IMR-90 (cell line): ENCODE measurements around the gene SPTSSB. TPM values are rescaled to one million over a fixed set of nuclear protein-coding genes. Genes with fewer than 3 reads are reported as not detected.

Experiments used
- ATAC-seq: fragments of 200-7000 bp; cut with Tn5 transposase; 2 replicates; pipeline ENCODE4 v1.9.1; 2020; ENCODE audit warnings: low read depth, mild to moderate bottlenecking, moderate library complexity
- BruUV-seq: library from RNA; stranded (reverse); fragments of 400-500 nt; replicated peaks from 2 replicates; lab custom pipeline; 2021; lab: Mats Ljungman, UMichigan
- CTCF ChIA-PET: fragments of 300-600 bp; formaldehyde crosslinking; extraction: SDS; loops from one replicate; lab custom pipeline; 2021; ENCODE audit warnings: antibody characterized with exemption; lab: Yijun Ruan, JAX
- POLR2A ChIA-PET: fragments of 300-600 bp; sonication (Branson Sonifier 250); formaldehyde crosslinking; loops from one replicate; lab custom pipeline; 2022; ENCODE audit warnings: antibody characterized with exemption; ENCODE audit not compliant: unreplicated experiment; lab: Charles Lee
- DNase-seq: peaks from one replicate; pipeline ENCODE4 v3.0.0; 2013
- H2AFZ ChIP-seq: replicated peaks from 2 replicates; pipeline ENCODE3; 2013; ENCODE audit warnings: low read length, mild to moderate bottlenecking; ENCODE audit not compliant: poor library complexity
- H2AK5ac ChIP-seq: 2 replicates; pipeline ENCODE4 v1.6.1; 2013; ENCODE audit warnings: low read depth, low read length, inconsistent platforms
- H2AK9ac ChIP-seq: replicated peaks from 2 replicates; pipeline ENCODE3; 2013; ENCODE audit warnings: mild to moderate bottlenecking, low read depth, low read length, moderate library complexity; ENCODE audit not compliant: poor library complexity
- H2BK120ac ChIP-seq: 2 replicates; pipeline ENCODE4 v1.6.1; 2013; ENCODE audit warnings: low read depth, low read length, inconsistent platforms
- H2BK15ac ChIP-seq: 3 replicates; pipeline ENCODE4 v1.6.1; 2013; ENCODE audit warnings: low read depth, low read length, inconsistent platforms
- H2BK20ac ChIP-seq: 2 replicates; pipeline ENCODE4 v1.6.1; 2013; ENCODE audit warnings: low read depth, mild to moderate bottlenecking, inconsistent platforms, low read length, moderate library complexity
- H2BK5ac ChIP-seq: 2 replicates; pipeline ENCODE4 v1.6.1; 2013; ENCODE audit warnings: mild to moderate bottlenecking, low read depth, low read length, inconsistent platforms; ENCODE audit not compliant: poor library complexity, severe bottlenecking
- H3K14ac ChIP-seq: replicated peaks from 2 replicates; pipeline ENCODE4 v1.6.1; 2013; ENCODE audit warnings: low read depth, low read length, inconsistent platforms
- H3K18ac ChIP-seq: 2 replicates; pipeline ENCODE4 v1.6.1; 2013; ENCODE audit warnings: low read depth, low read length, control low read depth
- H3K23ac ChIP-seq: 2 replicates; pipeline ENCODE4 v1.6.1; 2013; ENCODE audit warnings: low read depth, low read length, inconsistent platforms
- H3K27ac ChIP-seq: 2 replicates; pipeline ENCODE4 v1.5.1; 2013; ENCODE audit warnings: mild to moderate bottlenecking, control low read depth, low read length; ENCODE audit not compliant: insufficient read depth
- H3K27me3 ChIP-seq: 2 replicates; pipeline ENCODE4 v1.6.1; 2013; ENCODE audit warnings: low read length; ENCODE audit not compliant: control insufficient read depth, insufficient read depth
- H3K36me3 ChIP-seq: 2 replicates; pipeline ENCODE4 v1.6.1; 2013; ENCODE audit warnings: low read length, mixed read lengths; ENCODE audit not compliant: control insufficient read depth, insufficient read depth
- H3K4ac ChIP-seq: 2 replicates; pipeline ENCODE4 v1.6.1; 2013; ENCODE audit warnings: low read depth, low read length, inconsistent platforms
- H3K4me1 ChIP-seq: 2 replicates; pipeline ENCODE4 v1.6.1; 2013; ENCODE audit warnings: low read length, mixed read lengths; ENCODE audit not compliant: control insufficient read depth, insufficient read depth
- H3K4me2 ChIP-seq: 2 replicates; pipeline ENCODE4 v1.6.1; 2013; ENCODE audit warnings: low read depth, mild to moderate bottlenecking, control low read depth, low read length, moderate library complexity
- H3K4me3 ChIP-seq: 2 replicates; pipeline ENCODE4 v1.5.1; 2013; ENCODE audit warnings: low read depth, mild to moderate bottlenecking, control low read depth, low read length, moderate library complexity; ENCODE audit not compliant: insufficient read depth
- H3K56ac ChIP-seq: 2 replicates; pipeline ENCODE4 v1.6.1; 2013; ENCODE audit warnings: low read length, inconsistent platforms; ENCODE audit not compliant: insufficient read depth; ENCODE audit errors: extremely low read depth
- H3K79me1 ChIP-seq, 2 experiments: 2 replicates each; pipeline ENCODE4 v1.6.1; 2013; ENCODE audit warnings: low read length in 2 of 2, inconsistent platforms in 1 of 2, low read depth in 1 of 2
- H3K9ac ChIP-seq: 2 replicates; pipeline ENCODE4 v1.6.1; 2013; ENCODE audit warnings: low read depth, low read length, control low read depth
- H3K9me1 ChIP-seq: 2 replicates; pipeline ENCODE4 v1.6.1; 2013; ENCODE audit warnings: low read length, inconsistent platforms; ENCODE audit not compliant: insufficient read depth
- H3K9me3 ChIP-seq: 2 replicates; pipeline ENCODE4 v1.6.1; 2013; ENCODE audit warnings: low read length; ENCODE audit not compliant: control insufficient read depth, insufficient read depth
- H4K20me1 ChIP-seq: 2 replicates; pipeline ENCODE4 v1.6.1; 2013; ENCODE audit warnings: low read length, inconsistent platforms; ENCODE audit not compliant: insufficient read depth
- H4K5ac ChIP-seq: 2 replicates; pipeline ENCODE4 v1.6.1; 2013; ENCODE audit warnings: mild to moderate bottlenecking, low read depth, low read length, control low read depth
- H4K8ac ChIP-seq, 2 experiments: 2 replicates each; pipeline ENCODE4 v1.6.1; 2013; ENCODE audit warnings: low read depth in 2 of 2, low read length in 2 of 2, control low read depth in 1 of 2, inconsistent platforms in 1 of 2
- H4K91ac ChIP-seq: 2 replicates; pipeline ENCODE4 v1.6.1; 2013; ENCODE audit warnings: low read depth, low read length, inconsistent platforms; ENCODE audit not compliant: insufficient read depth
- CEBPB ChIP-seq: IDR thresholded peaks from 2 replicates; pipeline ENCODE4 v1.6.1; 2012; ENCODE audit warnings: low read depth, low read length, improper control_type of control experiment
- CHD1 ChIP-seq: IDR thresholded peaks from 2 replicates; pipeline ENCODE4 v1.6.1; 2012; ENCODE audit warnings: low read depth, low read length, improper control_type of control experiment
- FOS ChIP-seq: fragments of 150-350 bp; IDR thresholded peaks from 2 replicates; pipeline ENCODE4 v1.6.1; 2016; ENCODE audit warnings: low read depth, low read length
- MAFK ChIP-seq: IDR thresholded peaks from 2 replicates; pipeline ENCODE4 v1.6.1; 2012; ENCODE audit warnings: low read depth, low read length, improper control_type of control experiment
- MXI1 ChIP-seq: IDR thresholded peaks from 2 replicates; pipeline ENCODE4 v1.6.1; 2012; ENCODE audit warnings: low read depth, mild to moderate bottlenecking, low read length, moderate library complexity, borderline replicate concordance
- RAD21 ChIP-seq: IDR thresholded peaks from 2 replicates; pipeline ENCODE4 v1.6.1; 2012; ENCODE audit warnings: low read length, improper control_type of control experiment
- RCOR1 ChIP-seq: IDR thresholded peaks from 2 replicates; pipeline ENCODE4 v1.6.1; 2012; ENCODE audit warnings: mild to moderate bottlenecking, low read length, improper control_type of control experiment; ENCODE audit not compliant: insufficient replicate concordance
- RFX5 ChIP-seq: IDR thresholded peaks from 2 replicates; pipeline ENCODE4 v1.8.0; 2012; ENCODE audit warnings: low read depth, mild to moderate bottlenecking, low read length, moderate library complexity
- WGBS, 2 experiments: methylation state at CpG; one replicate each; pipeline versions ENCODE4 v1.1.5 to v1.1.7; 2013; ENCODE audit warnings: missing lambda C conversion rate in 2 of 2; ENCODE audit not compliant: insufficient read length in 1 of 2; ENCODE audit errors: extremely low coverage in 2 of 2; 5-methylcytosine and 5-hydroxymethylcytosine counted together
- dilution Hi-C: fragments of 300-500 bp; cut with HindIII; formaldehyde crosslinking; loops from one replicate; pipeline ENCODE4 v1.14.3; 2018; ENCODE audit warnings: low sequenced_read_pairs; ENCODE audit not compliant: unreplicated experiment
- in situ Hi-C: fragments of 300-500 bp; cut with MboI; formaldehyde crosslinking; loops from 3 replicates; pipeline ENCODE4 v1.14.3; 2019; ENCODE audit warnings: low sequenced_read_pairs, inconsistent platforms, mixed read lengths
- intact Hi-C: fragments of 100-400 bp; cut with micrococcal nuclease; formaldehyde crosslinking; loops from 2 replicates; pipeline ENCODE4 v1.10.0; 2022
- polyA plus RNA-seq, 3 experiments: library from polyadenylated mRNA; depleted of rRNA; stranded (reverse); fragments of >200 nt; gene quantifications; 2 replicates each; pipeline ENCODE4 v1.2.3, GENCODE V29; 2012; ENCODE audit warnings: low replicate concordance in 1 of 3
- total RNA-seq: library from RNA; depleted of rRNA; stranded (reverse); fragments of >200 nt; gene quantifications from 2 replicates; pipeline ENCODE4 v1.2.3, GENCODE V29; 2012
- TF ChIP-seq, protein P1 (sequence below): fragments of 150-350 bp; IDR thresholded peaks from 2 replicates; pipeline ENCODE4 v1.6.1; 2016; ENCODE audit warnings: low read depth, mild to moderate bottlenecking, low read length, moderate library complexity, borderline replicate concordance

The SPTSSB gene
- total and polyA plus RNA-seq, 2 of the 4 experiments (the other 2 are of a cell fraction): not detected

- Histone ChIP-seq H3K14ac (no peak overlapping the region), H3K4me2 (peak overlapping the region; percentile 66), H2BK15ac (no peak overlapping the region), H2BK5ac (peak overlapping the region; percentile 67), H3K56ac (no peak overlapping the region), H3K9me3 (no peaks in the 10 kb centered on the region), H4K8ac (peak overlapping the region in 1 of 2 experiments; percentile 77; a peak in 2 of 4 replicates), H4K20me1 (no peaks in the 10 kb centered on the region), H3K36me3 (no peaks in the 10 kb centered on the region), H2AK9ac (no peak overlapping the region), H3K79me1 (no peaks in the 10 kb centered on the region), H3K27me3 (no peaks in the 10 kb centered on the region), H3K9ac (no peak overlapping the region), H2AFZ (no peak overlapping the region), H2BK20ac (no peak overlapping the region), H3K27ac (peak overlapping the region; percentile 83; the same call in 1 of the 2 replicates), H3K23ac (no peak overlapping the region), H4K5ac (no peak overlapping the region), H3K4me1 (peaks cover 10% of the 10 kb centered on the region), H3K18ac (peak overlapping the region; percentile 44; the same call in 1 of the 2 replicates), H4K91ac (no peak overlapping the region), H3K4ac (no peak overlapping the region), H3K4me3 (no peak overlapping the region), H2AK5ac (no peak overlapping the region), H3K9me1 (peaks cover 2% of the 10 kb centered on the region; the same call in 1 of the 2 replicates), H2BK120ac (0 out of 2 replicates have a peak overlapping the region, but pooled peaks have one; percentile 8)
- intact Hi-C loops (no loop called here), dilution Hi-C loops (no loop called here), in situ Hi-C loops (loop anchor here (5.0 to 25.0 kb wide), 3 partner anchors 143 to 703 kb away; no protein-coding TSS in a partner anchor)
- BruUV-seq: no TSS peak
- ATAC-seq: peak; percentile 78
- CTCF ChIA-PET: interaction anchor here (0.6 kb wide), 2 partner anchors 23 to 105 kb away, joined by 3 to 4 read pairs; no protein-coding TSS in a partner anchor
- DNase-seq: peak; percentile 85
- POLR2A ChIA-PET: no interaction called here
- TF ChIP-seq MXI1 (no peak), MAFK (no peak), CHD1 (no peak; the same call in 1 of the 2 replicates), RCOR1 (no peak), FOS (no peak), RFX5 (no peak), RAD21 (no peak), CEBPB (peak; percentile 78)
- TF ChIP-seq, protein P1, sequence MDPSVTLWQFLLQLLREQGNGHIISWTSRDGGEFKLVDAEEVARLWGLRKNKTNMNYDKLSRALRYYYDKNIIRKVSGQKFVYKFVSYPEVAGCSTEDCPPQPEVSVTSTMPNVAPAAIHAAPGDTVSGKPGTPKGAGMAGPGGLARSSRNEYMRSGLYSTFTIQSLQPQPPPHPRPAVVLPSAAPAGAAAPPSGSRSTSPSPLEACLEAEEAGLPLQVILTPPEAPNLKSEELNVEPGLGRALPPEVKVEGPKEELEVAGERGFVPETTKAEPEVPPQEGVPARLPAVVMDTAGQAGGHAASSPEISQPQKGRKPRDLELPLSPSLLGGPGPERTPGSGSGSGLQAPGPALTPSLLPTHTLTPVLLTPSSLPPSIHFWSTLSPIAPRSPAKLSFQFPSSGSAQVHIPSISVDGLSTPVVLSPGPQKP: no peak
- WGBS, 2 experiments: no CpG with 5 or more reads among the region's 1 CpG
Observed at GRCh38 chr3:161415506-161416231, 44.4 kb upstream of the SPTSSB start.
